Mammary epithelial cell (primary cell): Measurements from ENCODE around the gene ANO7.

Experiments
- EZH2 ChIP-seq: IDR thresholded peaks from 2 replicates; pipeline ENCODE4 v1.6.1; 2012; ENCODE audit warnings: low read length, inconsistent platforms, borderline replicate concordance
- TF ChIP-seq, protein P1 (sequence below), 2 donors: IDR thresholded peaks in 1 of 2; conservative IDR thresholded peaks in 1 of 2; 2 replicates each; pipeline ENCODE4 v1.5.1; 2011 to 2012; ENCODE audit warnings: inconsistent platforms in 2 of 2, low read length in 2 of 2, mild to moderate bottlenecking in 2 of 2, control low read depth in 1 of 2, low read depth in 1 of 2; ENCODE audit not compliant: insufficient read depth in 1 of 2; ENCODE audit errors: extremely low read depth in 1 of 2

DNA sequence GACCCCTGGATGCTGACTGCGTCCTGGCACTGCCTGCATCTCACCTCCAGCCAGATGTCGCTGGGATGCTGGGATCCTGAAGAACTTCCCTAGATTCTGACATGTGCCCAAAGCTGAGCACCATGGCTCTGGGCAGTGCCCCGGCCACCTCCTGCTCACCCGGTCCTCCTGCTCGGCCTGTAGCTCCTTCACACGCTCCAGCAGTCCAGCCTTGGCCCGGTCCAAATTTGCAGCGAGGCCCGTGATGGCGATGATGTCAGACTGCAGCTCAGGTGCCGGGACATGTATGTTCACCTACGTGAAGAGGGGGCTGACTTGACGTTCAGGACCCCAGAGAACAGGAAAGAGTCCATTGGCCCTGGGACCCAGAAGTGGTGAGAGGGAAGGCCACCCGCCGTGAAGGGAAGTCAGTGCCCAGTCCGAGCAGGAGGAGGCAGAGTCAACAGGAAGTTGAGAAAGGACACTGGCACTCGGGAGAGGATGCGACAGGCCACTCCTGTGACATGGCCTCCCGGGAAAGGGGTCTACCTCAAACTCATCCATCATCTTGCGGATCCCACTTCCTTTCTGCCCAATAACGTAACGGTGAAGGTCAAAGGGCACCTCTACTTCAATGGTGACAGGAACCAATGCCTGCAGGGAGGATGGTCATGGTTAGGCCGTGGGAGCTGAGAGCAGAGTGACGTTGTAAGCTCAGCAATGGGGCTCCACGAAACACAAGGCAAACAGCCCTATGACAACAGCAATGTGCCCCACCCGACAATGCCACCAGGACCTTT, 46.7 kb downstream of the ANO7 start:
- no peak for TF ChIP-seq EZH2
- TF ChIP-seq, protein P1, sequence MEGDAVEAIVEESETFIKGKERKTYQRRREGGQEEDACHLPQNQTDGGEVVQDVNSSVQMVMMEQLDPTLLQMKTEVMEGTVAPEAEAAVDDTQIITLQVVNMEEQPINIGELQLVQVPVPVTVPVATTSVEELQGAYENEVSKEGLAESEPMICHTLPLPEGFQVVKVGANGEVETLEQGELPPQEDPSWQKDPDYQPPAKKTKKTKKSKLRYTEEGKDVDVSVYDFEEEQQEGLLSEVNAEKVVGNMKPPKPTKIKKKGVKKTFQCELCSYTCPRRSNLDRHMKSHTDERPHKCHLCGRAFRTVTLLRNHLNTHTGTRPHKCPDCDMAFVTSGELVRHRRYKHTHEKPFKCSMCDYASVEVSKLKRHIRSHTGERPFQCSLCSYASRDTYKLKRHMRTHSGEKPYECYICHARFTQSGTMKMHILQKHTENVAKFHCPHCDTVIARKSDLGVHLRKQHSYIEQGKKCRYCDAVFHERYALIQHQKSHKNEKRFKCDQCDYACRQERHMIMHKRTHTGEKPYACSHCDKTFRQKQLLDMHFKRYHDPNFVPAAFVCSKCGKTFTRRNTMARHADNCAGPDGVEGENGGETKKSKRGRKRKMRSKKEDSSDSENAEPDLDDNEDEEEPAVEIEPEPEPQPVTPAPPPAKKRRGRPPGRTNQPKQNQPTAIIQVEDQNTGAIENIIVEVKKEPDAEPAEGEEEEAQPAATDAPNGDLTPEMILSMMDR (conservative IDR thresholded peaks at IDR 0.05 in 1 of 2, IDR thresholded peaks at IDR 0.05 in 1 of 2; ENCODE audit: extremely low read depth in 1 of 2, insufficient read depth in 1 of 2, low read depth in 1 of 2, low read length in 2 of 2): no peak
